Activated T-helper 1 cell treated with anti-CD3 and anti-CD28 coated beads, Interleukin-12 subunit alpha, Interleukin-12 subunit beta, Interleukin-2, Interleukin-4 antibody, amounts not matched to agents 30 ng/mL and 10 ng/mL and 1 ng/mL, durations not matched to agents 14 hours and 24 hours and 36 hours (primary cell): ENCODE data around the gene EPHB3. TPM values are rescaled to one million over a fixed set of nuclear protein-coding genes. Genes with fewer than 3 reads are reported as not detected.

Experiments
- DNase-seq: peaks from one replicate; pipeline ENCODE4 v3.0.0; 2021; ENCODE audit warnings: low spot score
- H3K27ac Mint-ChIP-seq: one replicate; pipeline ENCODE4 v1.8.0; 2021; ENCODE audit warnings: mild to moderate bottlenecking, mixed read lengths
- H3K27me3 Mint-ChIP-seq: one replicate; pipeline ENCODE4 v1.8.0; 2022; ENCODE audit warnings: mild to moderate bottlenecking, moderate library complexity, mixed read lengths; ENCODE audit not compliant: insufficient read depth
- H3K36me3 Mint-ChIP-seq: one replicate; pipeline ENCODE4 v1.8.0; 2021; ENCODE audit warnings: low read depth, mixed read lengths
- H3K4me1 Mint-ChIP-seq: one replicate; pipeline ENCODE4 v1.8.0; 2021; ENCODE audit warnings: low read depth, mixed read lengths
- H3K4me3 Mint-ChIP-seq: one replicate; pipeline ENCODE4 v1.8.0; 2021; ENCODE audit warnings: mild to moderate bottlenecking, moderate library complexity, mixed read lengths
- H3K9me3 Mint-ChIP-seq: one replicate; pipeline ENCODE4 v1.8.0; 2021; ENCODE audit warnings: mixed read lengths
- intact Hi-C: fragments of 100-400 bp; cut with micrococcal nuclease; formaldehyde crosslinking; loops from one replicate; pipeline ENCODE4 v1.15.1; 2024
- total RNA-seq: library from RNA; stranded (reverse); gene quantifications from 2 replicates; pipeline ENCODE4 v1.2.3, GENCODE V29; 2022

The EPHB3 gene
- total RNA-seq, 1 donor from 2014 or later = 0.31 TPM

- DNase-seq = no peak
- Mint-ChIP-seq H3K27ac (no peak overlapping the region), H3K4me3 (peak overlapping the region; percentile 73), H3K9me3 (no peaks in the 10 kb centered on the region), H3K36me3 (no peaks in the 10 kb centered on the region), H3K4me1 (peaks cover 11% of the 10 kb centered on the region), H3K27me3 (peaks cover 61% of the 10 kb centered on the region)
- intact Hi-C loops = loop anchor here (1.0 kb wide), 6 partner anchors 75 to 250 kb away; partner anchors contain the start of genes MAGEF1 and VPS8
Measured at GRCh38 chr3:184561913-184562877, 610 bp downstream of the EPHB3 start.

- H3K27me3 Mint-ChIP-seq = peaks cover 67% of the 10 kb centered on the region
Measured at GRCh38 chr3:184562878-184563560, 1.4 kb downstream of the EPHB3 start.

GRCh38 chr3:184563561-184563925, 2.0 kb downstream of the EPHB3 start:
- intact Hi-C loops = no loop called here
- H3K36me3 Mint-ChIP-seq = no peaks in the 10 kb centered on the region

More at GRCh38 chr3:184562878-184563560, 1.4 kb downstream of the EPHB3 start:
- Mint-ChIP-seq H3K9me3 (no peaks in the 10 kb centered on the region), H3K4me3 (peak overlapping the region; percentile 4), H3K4me1 (peaks cover 11% of the 10 kb centered on the region), H3K27ac (no peak overlapping the region), H3K36me3 (no peaks in the 10 kb centered on the region)
- DNase-seq = no peak
- intact Hi-C loops = no loop called here

GRCh38 chr3:184563941-184564684, 2.5 kb downstream of the EPHB3 start:
- no peaks in the 10 kb centered on the region for H3K9me3 Mint-ChIP-seq
- H3K27ac Mint-ChIP-seq = no peak overlapping the region
- H3K27me3 Mint-ChIP-seq = peaks cover 71% of the 10 kb centered on the region
- no peak for DNase-seq
- intact Hi-C loops = no loop called here
- H3K4me1 Mint-ChIP-seq = peaks cover 11% of the 10 kb centered on the region
- no peaks in the 10 kb centered on the region for H3K36me3 Mint-ChIP-seq
- no peak overlapping the region for H3K4me3 Mint-ChIP-seq

More at GRCh38 chr3:184563561-184563925, 2.0 kb downstream of the EPHB3 start:
- Mint-ChIP-seq H3K4me3 (no peak overlapping the region), H3K9me3 (no peaks in the 10 kb centered on the region), H3K4me1 (peaks cover 11% of the 10 kb centered on the region), H3K27ac (no peak overlapping the region), H3K27me3 (peaks cover 69% of the 10 kb centered on the region)
- DNase-seq = no peak

GRCh38 chr3:184564685-184565385, 3.2 kb downstream of the EPHB3 start:
- Mint-ChIP-seq H3K36me3 (no peaks in the 10 kb centered on the region), H3K27me3 (peaks cover 71% of the 10 kb centered on the region), H3K4me1 (peaks cover 11% of the 10 kb centered on the region), H3K9me3 (no peaks in the 10 kb centered on the region), H3K4me3 (no peak overlapping the region), H3K27ac (no peak overlapping the region)
- intact Hi-C loops = no loop called here
- no peak for DNase-seq

- Mint-ChIP-seq H3K4me3 (no peak overlapping the region), H3K9me3 (no peaks in the 10 kb centered on the region), H3K27me3 (peaks cover 70% of the 10 kb centered on the region), H3K27ac (no peak overlapping the region), H3K4me1 (peaks cover 7% of the 10 kb centered on the region), H3K36me3 (no peaks in the 10 kb centered on the region)
- intact Hi-C loops = no loop called here
- no peak for DNase-seq
Measured at GRCh38 chr3:184565421-184566211, 4.0 kb downstream of the EPHB3 start.

GRCh38 chr3:184566441-184567414, 5.1 kb downstream of the EPHB3 start:
- no peaks in the 10 kb centered on the region for H3K4me1 Mint-ChIP-seq
- no peak for DNase-seq
- no peaks in the 10 kb centered on the region for H3K9me3 Mint-ChIP-seq
- no peaks in the 10 kb centered on the region for H3K36me3 Mint-ChIP-seq
- H3K27me3 Mint-ChIP-seq = peaks cover 69% of the 10 kb centered on the region
- H3K27ac Mint-ChIP-seq = no peak overlapping the region
- H3K4me3 Mint-ChIP-seq = no peak overlapping the region
- intact Hi-C loops = no loop called here

- Mint-ChIP-seq H3K4me1 (no peaks in the 10 kb centered on the region), H3K27me3 (peaks cover 66% of the 10 kb centered on the region)
Measured at GRCh38 chr3:184567946-184568559, 6.5 kb downstream of the EPHB3 start.

GRCh38 chr3:184568560-184568923, 7.0 kb downstream of the EPHB3 start:
- Mint-ChIP-seq H3K4me1 (no peaks in the 10 kb centered on the region), H3K4me3 (no peak overlapping the region), H3K27me3 (peaks cover 61% of the 10 kb centered on the region), H3K27ac (no peak overlapping the region), H3K9me3 (no peaks in the 10 kb centered on the region), H3K36me3 (no peaks in the 10 kb centered on the region)
- intact Hi-C loops = loop anchor here (2.0 kb wide), 1 partner anchor 144 kb away; the partner anchor contains the start of gene MAGEF1
- DNase-seq = no peak

More at GRCh38 chr3:184567946-184568559, 6.5 kb downstream of the EPHB3 start:
- DNase-seq = no peak
- Mint-ChIP-seq H3K36me3 (no peaks in the 10 kb centered on the region), H3K27ac (no peak overlapping the region), H3K9me3 (no peaks in the 10 kb centered on the region), H3K4me3 (no peak overlapping the region)
- intact Hi-C loops = loop anchor here (2.0 kb wide), 1 partner anchor 145 kb away; the partner anchor contains the start of gene MAGEF1

GRCh38 chr3:184568924-184569829, 7.6 kb downstream of the EPHB3 start:
- H3K27me3 Mint-ChIP-seq = peaks cover 54% of the 10 kb centered on the region
- no peaks in the 10 kb centered on the region for H3K4me1 Mint-ChIP-seq
- no peak overlapping the region for H3K4me3 Mint-ChIP-seq
- DNase-seq = no peak
- H3K36me3 Mint-ChIP-seq = no peaks in the 10 kb centered on the region
- intact Hi-C loops = loop anchor here (2.0 kb wide), 1 partner anchor 144 kb away; the partner anchor contains the start of gene MAGEF1
- H3K27ac Mint-ChIP-seq = no peak overlapping the region
- no peaks in the 10 kb centered on the region for H3K9me3 Mint-ChIP-seq
